HepG2 (cell line): ENCODE measurements around the gene PTGIS. TPM values are rescaled to one million over a fixed set of nuclear protein-coding genes. Genes with fewer than 3 reads are reported as not detected.
A peak's percentile ranks its signal among the peaks of the same experiment; 100 is the strongest.

Source experiments
- ELF1 ChIP-seq: sonication (generic); formaldehyde crosslinking; IDR thresholded peaks from 2 replicates; pipeline ENCODE4 v1.4.0; 2020; ENCODE audit warnings: missing genetic modification reagents
- IRF2 ChIP-seq: IDR thresholded peaks from 2 replicates; pipeline ENCODE4 v1.6.1; 2018; ENCODE audit warnings: missing genetic modification reagents, missing compliant biosample characterization
- LCORL ChIP-seq, 2 experiments: fragments of 450-650 bp in 1 of 2; sonication (generic) in 1 of 2; formaldehyde crosslinking in 1 of 2; IDR thresholded peaks; 2 replicates each; pipeline versions ENCODE4 v1.5.0 to v1.6.1; 2017 to 2020; ENCODE audit warnings: antibody characterized with exemption in 1 of 2, missing genetic modification reagents in 1 of 2
- NCOR1 ChIP-seq: fragments of 200-600 bp; sonication (generic); IDR thresholded peaks from 2 replicates; pipeline ENCODE4 v1.7.0; 2017; ENCODE audit warnings: antibody characterized with exemption, low read length, borderline replicate concordance
- PHF21A ChIP-seq: sonication (generic); formaldehyde crosslinking; IDR thresholded peaks from 2 replicates; pipeline ENCODE4 v1.5.0; 2020; ENCODE audit warnings: mild to moderate bottlenecking, missing genetic modification reagents
- RARA ChIP-seq: IDR thresholded peaks from 2 replicates; pipeline ENCODE4 v1.6.1; 2016; ENCODE audit warnings: missing genetic modification reagents, missing compliant biosample characterization
- RCOR2 ChIP-seq: IDR thresholded peaks from 2 replicates; pipeline ENCODE4 v1.6.1; 2016; ENCODE audit warnings: missing biosample characterization, missing genetic modification reagents
- SATB2 ChIP-seq: sonication (generic); formaldehyde crosslinking; IDR thresholded peaks from 2 replicates; pipeline ENCODE4 v1.5.0; 2020; ENCODE audit warnings: missing genetic modification reagents
- SOX5 ChIP-seq: IDR thresholded peaks from 2 replicates; pipeline ENCODE4 v1.6.1; 2016; ENCODE audit warnings: borderline replicate concordance
- TCF12 ChIP-seq, 2 experiments: fragments of 450-650 bp in 1 of 2; sonication (generic) in 1 of 2; formaldehyde crosslinking in 1 of 2; IDR thresholded peaks; 2 replicates each; pipeline versions ENCODE4 v1.6.1 to v1.8.0; 2017 to 2022; ENCODE audit warnings: antibody characterized with exemption in 1 of 2, mild to moderate bottlenecking in 1 of 2, missing genetic modification reagents in 1 of 2, moderate library complexity in 1 of 2
- TCF7L2 ChIP-seq: IDR thresholded peaks from 2 replicates; pipeline ENCODE4 v1.6.1; 2011; ENCODE audit warnings: mild to moderate bottlenecking, low read depth, low read length, moderate library complexity
- U2AF1 ChIP-seq: fragments of 200-400 bp; formaldehyde crosslinking; optimal IDR thresholded peaks from 2 replicates; pipeline ENCODE3; 2017; ENCODE audit warnings: mild to moderate bottlenecking, low read depth, low read length
- ZNF235 ChIP-seq: sonication (generic); formaldehyde crosslinking; IDR thresholded peaks from 2 replicates; pipeline ENCODE4 v1.8.1; 2023; ENCODE audit warnings: mild to moderate bottlenecking, missing genetic modification reagents, borderline replicate concordance
- ZNF317 ChIP-seq: sonication (generic); formaldehyde crosslinking; IDR thresholded peaks from 2 replicates; pipeline ENCODE4 v1.5.0; 2020; ENCODE audit warnings: mild to moderate bottlenecking, missing genetic modification reagents
- ZNF615 ChIP-seq: sonication (generic); formaldehyde crosslinking; IDR thresholded peaks from 2 replicates; pipeline ENCODE4 v1.5.0; 2020; ENCODE audit warnings: mild to moderate bottlenecking, missing genetic modification reagents, borderline replicate concordance
- polyA plus RNA-seq, 8 experiments: library from polyadenylated mRNA; depleted of rRNA in 3 of 8; stranded (reverse) in 7 of 8; unstranded in 1 of 8; fragments of >200 nt; fragmentation: Illumina TruSeq in 4 of 8; extraction: Trizol in 4 of 8; gene quantifications; 2 replicates each; pipeline versions ENCODE4 v1.2.1 to v1.2.3, GENCODE V29; 2011 to 2016; ENCODE audit warnings: low read depth in 4 of 8, missing spikeins in 1 of 8, mixed read lengths in 1 of 8; ENCODE audit not compliant: insufficient read depth in 1 of 8
- total RNA-seq, 5 experiments: library from RNA; depleted of rRNA; stranded (reverse); fragments of >200 nt; fragmentation: Illumina TruSeq; extraction: Trizol; gene quantifications; 2 replicates each; pipeline ENCODE4 v1.2.3, GENCODE V29; 2016; ENCODE audit warnings: low read depth in 1 of 5
- TF ChIP-seq, protein P1 (sequence below): sonication (generic); formaldehyde crosslinking; IDR thresholded peaks from 2 replicates; pipeline ENCODE4 v1.4.0; 2020; ENCODE audit warnings: missing genetic modification reagents, borderline replicate concordance
- TF ChIP-seq, protein P2 (sequence below): sonication (generic); formaldehyde crosslinking; IDR thresholded peaks from 2 replicates; pipeline ENCODE4 v1.5.0; 2020; ENCODE audit warnings: missing genetic modification reagents
- TF ChIP-seq, protein P3 (sequence below): sonication (generic); formaldehyde crosslinking; IDR thresholded peaks from 2 replicates; pipeline ENCODE4 v1.9.0; 2021; ENCODE audit warnings: missing genetic modification reagents, mild to moderate bottlenecking, borderline replicate concordance
- TF ChIP-seq, protein P4 (sequence below): sonication (generic); formaldehyde crosslinking; IDR thresholded peaks from 2 replicates; pipeline ENCODE4 v1.8.1; 2023; ENCODE audit warnings: mild to moderate bottlenecking, moderate library complexity, missing genetic modification reagents
- TF ChIP-seq, protein P5 (sequence below): IDR thresholded peaks from 2 replicates; pipeline ENCODE4 v1.6.1; 2016; ENCODE audit warnings: low read depth

Gene PTGIS
- total and polyA plus RNA-seq, 2 of the 13 experiments (the other 11 are each of a cell fraction or from before 2014, with no cell fraction given), result not detected

DNA sequence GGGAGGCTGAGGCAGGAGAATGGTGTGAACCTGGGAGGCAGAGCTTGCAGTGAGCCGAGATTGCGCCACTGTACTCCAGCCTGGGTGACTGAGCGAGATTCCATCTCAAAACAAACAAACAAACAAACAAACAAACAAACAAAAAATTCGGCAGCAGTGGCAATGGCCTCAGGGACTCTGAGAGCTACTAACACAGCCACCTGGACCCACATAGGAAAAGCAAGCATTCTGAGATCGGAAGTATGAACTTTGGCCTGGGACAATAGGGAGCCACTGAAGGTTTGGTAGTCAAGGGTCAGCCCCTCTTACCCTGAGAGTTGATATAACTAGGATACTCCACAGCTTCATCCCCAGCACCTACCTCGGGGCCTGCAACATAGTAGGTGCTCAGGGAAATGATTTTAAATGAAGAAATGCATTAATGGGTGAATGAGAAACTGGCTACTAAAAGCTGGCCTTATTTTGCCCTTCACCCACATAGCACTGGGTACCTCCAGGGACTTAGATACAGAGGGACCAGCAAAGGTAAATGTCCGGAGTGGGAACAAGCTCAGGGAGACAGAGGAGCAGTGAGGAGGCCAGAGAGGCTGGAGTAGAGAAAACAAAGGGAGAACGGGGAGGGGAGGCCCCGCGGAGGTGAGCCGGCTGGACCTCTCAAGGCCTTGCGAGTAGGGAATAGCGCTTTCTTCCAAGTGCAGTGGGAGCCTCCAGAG, 46.6 kb upstream of the PTGIS start (continued):
- TF ChIP-seq, protein P1, sequence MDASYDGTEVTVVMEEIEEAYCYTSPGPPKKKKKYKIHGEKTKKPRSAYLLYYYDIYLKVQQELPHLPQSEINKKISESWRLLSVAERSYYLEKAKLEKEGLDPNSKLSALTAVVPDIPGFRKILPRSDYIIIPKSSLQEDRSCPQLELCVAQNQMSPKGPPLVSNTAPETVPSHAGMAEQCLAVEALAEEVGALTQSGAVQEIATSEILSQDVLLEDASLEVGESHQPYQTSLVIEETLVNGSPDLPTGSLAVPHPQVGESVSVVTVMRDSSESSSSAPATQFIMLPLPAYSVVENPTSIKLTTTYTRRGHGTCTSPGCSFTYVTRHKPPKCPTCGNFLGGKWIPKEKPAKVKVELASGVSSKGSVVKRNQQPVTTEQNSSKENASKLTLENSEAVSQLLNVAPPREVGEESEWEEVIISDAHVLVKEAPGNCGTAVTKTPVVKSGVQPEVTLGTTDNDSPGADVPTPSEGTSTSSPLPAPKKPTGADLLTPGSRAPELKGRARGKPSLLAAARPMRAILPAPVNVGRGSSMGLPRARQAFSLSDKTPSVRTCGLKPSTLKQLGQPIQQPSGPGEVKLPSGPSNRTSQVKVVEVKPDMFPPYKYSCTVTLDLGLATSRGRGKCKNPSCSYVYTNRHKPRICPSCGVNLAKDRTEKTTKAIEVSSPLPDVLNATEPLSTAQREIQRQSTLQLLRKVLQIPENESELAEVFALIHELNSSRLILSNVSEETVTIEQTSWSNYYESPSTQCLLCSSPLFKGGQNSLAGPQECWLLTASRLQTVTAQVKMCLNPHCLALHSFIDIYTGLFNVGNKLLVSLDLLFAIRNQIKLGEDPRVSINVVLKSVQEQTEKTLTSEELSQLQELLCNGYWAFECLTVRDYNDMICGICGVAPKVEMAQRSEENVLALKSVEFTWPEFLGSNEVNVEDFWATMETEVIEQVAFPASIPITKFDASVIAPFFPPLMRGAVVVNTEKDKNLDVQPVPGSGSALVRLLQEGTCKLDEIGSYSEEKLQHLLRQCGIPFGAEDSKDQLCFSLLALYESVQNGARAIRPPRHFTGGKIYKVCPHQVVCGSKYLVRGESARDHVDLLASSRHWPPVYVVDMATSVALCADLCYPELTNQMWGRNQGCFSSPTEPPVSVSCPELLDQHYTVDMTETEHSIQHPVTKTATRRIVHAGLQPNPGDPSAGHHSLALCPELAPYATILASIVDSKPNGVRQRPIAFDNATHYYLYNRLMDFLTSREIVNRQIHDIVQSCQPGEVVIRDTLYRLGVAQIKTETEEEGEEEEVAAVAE (CRISPR knock-in tag), result 0 out of 2 replicates have a peak, but pooled peaks have one; percentile 18
- TF ChIP-seq RARA (peak; percentile 37), NCOR1 (no peak), ZNF235 (CRISPR knock-in tag) (no peak), RCOR2 (CRISPR knock-in tag) (peak; percentile 80), ZNF317 (CRISPR knock-in tag) (0 out of 2 replicates have a peak, but pooled peaks have one; percentile 43), TCF7L2 (no peak), TCF12 (IDR thresholded peaks at IDR 0.05) (no peak), TCF12 (CRISPR knock-in tag; IDR thresholded peaks at IDR 0.05) (0 out of 2 replicates have a peak, but pooled peaks have one; percentile 8), ELF1 (CRISPR knock-in tag) (peak; percentile 20; the same call in 1 of the 2 replicates), LCORL (IDR thresholded peaks at IDR 0.05) (peak; percentile 50; the same call in 1 of the 2 replicates), LCORL (CRISPR knock-in tag; IDR thresholded peaks at IDR 0.05) (peak; percentile 90), SOX5 (CRISPR knock-in tag) (peak; percentile 59; the same call in 1 of the 2 replicates), ZNF615 (0 out of 2 replicates have a peak, but pooled peaks have one; percentile 53), IRF2 (CRISPR knock-in tag) (peak; percentile 48; the same call in 1 of the 2 replicates), PHF21A (CRISPR knock-in tag) (peak; percentile 74), SATB2 (no peak), U2AF1 (peak; percentile 32)
- TF ChIP-seq, protein P2, sequence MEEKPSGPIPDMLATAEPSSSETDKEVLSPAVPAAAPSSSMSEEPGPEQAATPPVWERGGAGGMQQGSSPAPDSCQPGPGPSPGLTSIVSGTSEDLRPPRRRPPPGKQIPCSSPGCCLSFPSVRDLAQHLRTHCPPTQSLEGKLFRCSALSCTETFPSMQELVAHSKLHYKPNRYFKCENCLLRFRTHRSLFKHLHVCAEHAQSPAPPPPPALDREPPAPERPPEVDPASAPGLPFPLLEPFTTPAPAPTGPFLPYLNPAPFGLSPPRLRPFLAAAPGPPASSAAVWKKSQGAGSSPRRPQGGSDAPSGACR (CRISPR knock-in tag), result peak; percentile 86; the same call in 1 of the 2 replicates
- TF ChIP-seq, protein P3, sequence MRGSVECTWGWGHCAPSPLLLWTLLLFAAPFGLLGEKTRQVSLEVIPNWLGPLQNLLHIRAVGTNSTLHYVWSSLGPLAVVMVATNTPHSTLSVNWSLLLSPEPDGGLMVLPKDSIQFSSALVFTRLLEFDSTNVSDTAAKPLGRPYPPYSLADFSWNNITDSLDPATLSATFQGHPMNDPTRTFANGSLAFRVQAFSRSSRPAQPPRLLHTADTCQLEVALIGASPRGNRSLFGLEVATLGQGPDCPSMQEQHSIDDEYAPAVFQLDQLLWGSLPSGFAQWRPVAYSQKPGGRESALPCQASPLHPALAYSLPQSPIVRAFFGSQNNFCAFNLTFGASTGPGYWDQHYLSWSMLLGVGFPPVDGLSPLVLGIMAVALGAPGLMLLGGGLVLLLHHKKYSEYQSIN (CRISPR knock-in tag), result no peak
- TF ChIP-seq, protein P4, sequence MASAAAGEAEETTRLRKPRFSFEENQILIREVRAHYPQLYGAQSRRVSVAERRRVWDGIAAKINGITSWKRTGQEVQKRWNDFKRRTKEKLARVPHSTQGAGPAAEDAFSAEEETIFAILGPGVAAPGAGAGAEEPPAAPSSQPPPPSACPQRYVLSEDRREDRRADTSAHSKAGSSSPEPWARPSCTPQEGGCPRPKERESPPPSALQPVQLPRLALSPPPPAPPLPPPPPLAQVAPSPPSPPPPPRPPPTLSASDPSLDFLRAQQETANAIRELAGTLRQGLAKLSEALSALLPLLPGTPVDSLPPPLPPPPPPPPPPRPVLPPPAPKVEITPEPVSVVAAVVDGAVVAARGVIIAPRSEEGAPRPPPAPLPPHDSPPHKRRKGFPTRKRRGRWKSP (CRISPR knock-in tag), result peak; percentile 50; the same call in 1 of the 2 replicates
- TF ChIP-seq, protein P5, sequence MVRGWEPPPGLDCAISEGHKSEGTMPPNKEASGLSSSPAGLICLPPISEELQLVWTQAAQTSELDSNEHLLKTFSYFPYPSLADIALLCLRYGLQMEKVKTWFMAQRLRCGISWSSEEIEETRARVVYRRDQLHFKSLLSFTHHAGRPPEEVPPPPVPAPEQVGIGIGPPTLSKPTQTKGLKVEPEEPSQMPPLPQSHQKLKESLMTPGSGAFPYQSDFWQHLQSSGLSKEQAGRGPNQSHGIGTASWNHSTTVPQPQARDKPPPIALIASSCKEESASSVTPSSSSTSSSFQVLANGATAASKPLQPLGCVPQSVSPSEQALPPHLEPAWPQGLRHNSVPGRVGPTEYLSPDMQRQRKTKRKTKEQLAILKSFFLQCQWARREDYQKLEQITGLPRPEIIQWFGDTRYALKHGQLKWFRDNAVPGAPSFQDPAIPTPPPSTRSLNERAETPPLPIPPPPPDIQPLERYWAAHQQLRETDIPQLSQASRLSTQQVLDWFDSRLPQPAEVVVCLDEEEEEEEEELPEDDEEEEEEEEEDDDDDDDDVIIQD (CRISPR knock-in tag), result peak; percentile 88; the same call in 1 of the 2 replicates
